Muscle layer of colon (tissue), 2 donors: ENCODE measurements around the gene PCGF2.

Source experiments
- H3K27ac ChIP-seq: one replicate; pipeline ENCODE4 v1.7.0; 2013; ENCODE audit warnings: low read depth, mild to moderate bottlenecking, low read length, moderate library complexity
- H3K27me3 ChIP-seq, 2 donors: one replicate each; pipeline ENCODE4 v1.7.0; 2013; ENCODE audit warnings: low read length in 2 of 2, mild to moderate bottlenecking in 2 of 2; ENCODE audit not compliant: insufficient read depth in 2 of 2, control insufficient read depth in 1 of 2
- H3K36me3 ChIP-seq: one replicate; pipeline ENCODE4 v1.7.0; 2013; ENCODE audit warnings: mild to moderate bottlenecking, low read length; ENCODE audit not compliant: insufficient read depth
- H3K4me1 ChIP-seq: one replicate; pipeline ENCODE4 v1.7.0; 2013; ENCODE audit warnings: mild to moderate bottlenecking, low read length; ENCODE audit not compliant: insufficient read depth
- H3K4me3 ChIP-seq, 2 donors: one replicate each; pipeline ENCODE4 v1.7.0; 2013; ENCODE audit warnings: low read length in 2 of 2, low read depth in 1 of 2, mild to moderate bottlenecking in 1 of 2, moderate library complexity in 1 of 2
- H3K9ac ChIP-seq: one replicate; pipeline ENCODE4 v1.7.0; 2013; ENCODE audit warnings: low read length
- H3K9me3 ChIP-seq: one replicate; pipeline ENCODE4 v1.7.0; 2013; ENCODE audit warnings: mild to moderate bottlenecking, low read length
- donor health status: abdominal sarcoma.
- donor health status: Adenocarcinoma of cecum.

PCGF2 gene

GRCh38 chr17:38724337-38724988 is 23.7 kb downstream of the PCGF2 start:
- no peak overlapping the region for H3K27ac ChIP-seq
- H3K9ac ChIP-seq: no peak overlapping the region
- H3K4me3 ChIP-seq: no peak overlapping the region
- H3K27me3 ChIP-seq: no peaks in the 10 kb centered on the region
- peaks cover 15% of the 10 kb centered on the region for H3K36me3 ChIP-seq
- H3K4me1 ChIP-seq: peaks cover 24% of the 10 kb centered on the region
- H3K9me3 ChIP-seq: no peaks in the 10 kb centered on the region

GRCh38 chr17:38721802-38722201 is 26.3 kb downstream of the PCGF2 start:
- Histone ChIP-seq H3K4me3 (no peak overlapping the region), H3K9ac (no peak overlapping the region), H3K36me3 (peaks cover 41% of the 10 kb centered on the region), H3K27me3 (no peaks in the 10 kb centered on the region), H3K4me1 (peaks cover 12% of the 10 kb centered on the region), H3K27ac (no peak overlapping the region), H3K9me3 (no peaks in the 10 kb centered on the region)

DNA sequence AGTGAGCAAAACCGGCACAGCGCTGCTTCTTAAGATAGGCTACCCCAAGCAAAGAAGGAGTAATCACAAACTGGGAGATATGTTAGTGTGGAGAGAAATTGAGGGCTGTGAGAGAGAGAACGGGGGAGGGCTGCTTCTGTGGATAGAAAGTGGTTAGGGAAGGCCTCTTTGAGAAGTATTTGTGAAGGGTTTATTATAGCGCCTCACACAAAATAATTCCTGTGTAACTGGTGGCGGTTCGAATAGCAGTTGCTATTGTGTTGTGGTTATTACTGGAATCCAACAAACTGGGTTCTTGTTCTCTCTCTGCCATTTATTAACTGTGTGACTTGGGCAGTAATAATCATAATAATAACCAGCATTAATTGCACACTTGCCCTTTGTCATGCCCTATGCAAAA is 27.2 kb downstream of the PCGF2 start:
- peaks cover 12% of the 10 kb centered on the region for H3K4me1 ChIP-seq

DNA sequence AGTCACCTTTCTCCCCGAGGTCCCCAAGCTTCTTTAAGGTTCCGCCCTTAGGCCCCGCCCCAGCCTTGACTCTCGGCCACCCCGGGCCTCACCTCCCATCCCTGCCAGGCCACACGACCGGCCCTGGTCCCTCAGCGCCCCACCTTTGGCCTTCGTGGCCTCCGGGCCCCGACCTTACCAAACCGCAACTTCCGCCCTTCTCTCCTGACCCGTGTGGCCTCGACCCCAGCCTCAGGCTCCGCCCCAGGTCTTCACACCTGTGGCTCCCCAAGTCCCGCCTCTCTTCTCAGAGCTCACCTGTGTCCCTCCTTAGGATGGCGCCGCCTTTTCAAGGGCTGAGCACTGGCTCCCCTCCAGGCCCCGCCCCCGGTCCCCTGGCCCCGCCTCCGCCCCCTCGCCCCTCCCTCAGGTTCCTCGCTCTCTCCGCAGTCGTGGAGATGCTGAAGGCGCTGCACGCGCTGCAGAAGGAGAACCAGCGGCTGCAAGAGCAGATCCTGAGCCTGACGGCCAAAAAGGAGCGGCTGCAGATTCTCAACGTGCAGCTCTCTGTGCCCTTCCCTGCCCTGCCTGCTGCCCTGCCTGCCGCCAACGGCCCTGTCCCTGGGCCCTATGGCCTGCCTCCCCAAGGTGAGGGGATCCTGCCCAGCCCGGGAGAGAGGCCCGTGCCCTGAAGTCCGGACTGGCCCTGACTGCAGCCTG is 28.0 kb downstream of the PCGF2 start:
- Histone ChIP-seq H3K27me3 (no peaks in the 10 kb centered on the region), H3K9me3 (no peaks in the 10 kb centered on the region), H3K4me3 (no peak overlapping the region), H3K4me1 (peaks cover 11% of the 10 kb centered on the region), H3K36me3 (peaks cover 56% of the 10 kb centered on the region), H3K9ac (no peak overlapping the region), H3K27ac (no peak overlapping the region)

More for the DNA sequence above, 27.2 kb downstream of the PCGF2 start:
- no peak overlapping the region for H3K27ac ChIP-seq
- no peak overlapping the region for H3K4me3 ChIP-seq
- H3K27me3 ChIP-seq: no peaks in the 10 kb centered on the region
- H3K36me3 ChIP-seq: peaks cover 50% of the 10 kb centered on the region
- no peak overlapping the region for H3K9ac ChIP-seq
- no peaks in the 10 kb centered on the region for H3K9me3 ChIP-seq

DNA sequence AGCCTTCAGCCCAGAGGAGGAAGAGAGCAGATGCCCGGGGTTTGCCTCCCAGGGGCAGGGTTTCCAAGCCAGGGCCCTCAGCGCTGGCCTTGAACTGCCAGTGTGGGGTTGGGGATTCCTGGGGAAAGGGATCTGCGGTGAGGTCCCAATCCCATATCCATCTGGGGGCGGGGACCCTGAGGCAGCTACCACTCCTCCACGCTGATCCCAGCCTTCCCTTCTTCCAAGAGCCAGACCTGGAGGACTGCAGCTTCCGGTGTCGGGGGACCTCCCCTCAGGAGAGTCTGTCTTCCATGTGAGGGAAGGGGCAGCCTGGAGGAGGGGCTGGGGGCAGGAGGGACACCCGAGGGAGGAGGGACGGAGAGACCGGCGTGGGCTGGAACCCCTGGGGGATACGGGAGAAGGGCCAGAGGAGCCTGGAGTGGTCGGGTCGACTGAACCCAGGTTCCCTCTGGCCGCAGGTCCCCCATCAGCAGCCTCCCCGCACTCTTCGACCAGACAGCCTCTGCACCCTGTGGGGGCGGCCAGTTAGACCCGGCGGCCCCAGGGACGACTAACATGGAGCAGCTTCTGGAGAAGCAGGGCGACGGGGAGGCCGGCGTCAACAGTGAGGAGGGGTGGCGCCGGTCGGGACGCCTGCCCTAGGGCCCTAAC is 28.7 kb downstream of the PCGF2 start:
- peaks cover 4% of the 10 kb centered on the region for H3K4me1 ChIP-seq
- H3K9ac ChIP-seq: no peak overlapping the region
- no peaks in the 10 kb centered on the region for H3K27me3 ChIP-seq
- peaks cover 57% of the 10 kb centered on the region for H3K36me3 ChIP-seq
- H3K27ac ChIP-seq: no peak overlapping the region
- H3K9me3 ChIP-seq: no peaks in the 10 kb centered on the region
- no peak overlapping the region for H3K4me3 ChIP-seq

DNA sequence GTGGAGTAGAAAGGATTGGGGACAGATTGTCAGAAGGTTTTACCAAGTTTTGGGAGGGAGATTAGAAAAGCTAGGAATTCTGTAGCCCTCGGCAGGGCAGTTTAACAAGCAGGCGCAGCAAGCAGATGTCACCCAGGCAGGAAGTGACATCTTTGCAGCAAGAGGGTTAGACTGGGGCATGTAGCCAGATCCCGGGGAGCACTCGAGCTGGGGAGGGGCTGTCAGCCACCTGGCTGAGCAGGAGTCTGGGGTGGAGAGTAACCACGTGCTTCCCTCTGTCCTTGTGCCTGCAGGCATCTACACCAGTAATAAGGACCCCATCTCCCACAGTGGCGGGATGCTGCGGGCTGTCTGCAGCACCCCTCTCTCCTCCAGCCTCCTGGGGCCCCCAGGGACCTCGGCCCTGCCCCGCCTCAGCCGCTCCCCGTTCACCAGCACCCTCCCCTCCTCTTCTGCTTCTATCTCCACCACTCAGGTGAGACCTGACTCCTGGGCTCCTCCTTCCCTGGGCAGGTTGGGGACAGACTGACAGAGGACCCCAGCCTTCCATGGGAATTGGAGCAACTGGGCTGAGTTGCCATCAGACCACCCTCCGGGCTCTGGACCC is 30.9 kb downstream of the PCGF2 start:
- Histone ChIP-seq H3K27me3 (no peaks in the 10 kb centered on the region), H3K9ac (no peak overlapping the region), H3K36me3 (peaks cover 79% of the 10 kb centered on the region), H3K9me3 (no peaks in the 10 kb centered on the region), H3K4me3 (no peak overlapping the region), H3K4me1 (no peaks in the 10 kb centered on the region), H3K27ac (no peak overlapping the region)

DNA sequence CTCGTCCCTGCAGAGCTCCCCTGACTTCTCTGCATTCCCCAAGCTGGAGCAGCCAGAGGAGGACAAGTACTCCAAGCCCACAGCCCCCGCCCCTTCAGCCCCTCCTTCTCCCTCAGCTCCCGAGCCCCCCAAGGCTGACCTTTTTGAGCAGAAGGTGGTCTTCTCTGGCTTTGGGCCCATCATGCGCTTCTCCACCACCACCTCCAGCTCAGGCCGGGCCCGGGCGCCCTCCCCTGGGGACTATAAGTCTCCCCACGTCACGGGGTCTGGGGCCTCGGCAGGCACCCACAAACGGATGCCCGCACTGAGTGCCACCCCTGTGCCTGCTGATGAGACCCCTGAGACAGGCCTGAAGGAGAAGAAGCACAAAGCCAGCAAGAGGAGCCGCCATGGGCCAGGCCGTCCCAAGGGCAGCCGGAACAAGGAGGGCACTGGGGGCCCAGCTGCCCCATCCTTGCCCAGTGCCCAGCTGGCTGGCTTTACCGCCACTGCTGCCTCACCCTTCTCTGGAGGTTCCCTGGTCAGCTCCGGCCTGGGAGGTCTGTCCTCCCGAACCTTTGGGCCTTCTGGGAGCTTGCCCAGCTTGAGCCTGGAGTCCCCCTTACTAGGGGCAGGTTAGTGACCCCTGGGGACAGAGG is 31.6 kb downstream of the PCGF2 start:
- H3K9ac ChIP-seq: no peak overlapping the region
- no peak overlapping the region for H3K27ac ChIP-seq
- H3K4me3 ChIP-seq: no peak overlapping the region
- H3K27me3 ChIP-seq: no peaks in the 10 kb centered on the region
- peaks cover 84% of the 10 kb centered on the region for H3K36me3 ChIP-seq
- no peaks in the 10 kb centered on the region for H3K4me1 ChIP-seq
- H3K9me3 ChIP-seq: no peaks in the 10 kb centered on the region

DNA sequence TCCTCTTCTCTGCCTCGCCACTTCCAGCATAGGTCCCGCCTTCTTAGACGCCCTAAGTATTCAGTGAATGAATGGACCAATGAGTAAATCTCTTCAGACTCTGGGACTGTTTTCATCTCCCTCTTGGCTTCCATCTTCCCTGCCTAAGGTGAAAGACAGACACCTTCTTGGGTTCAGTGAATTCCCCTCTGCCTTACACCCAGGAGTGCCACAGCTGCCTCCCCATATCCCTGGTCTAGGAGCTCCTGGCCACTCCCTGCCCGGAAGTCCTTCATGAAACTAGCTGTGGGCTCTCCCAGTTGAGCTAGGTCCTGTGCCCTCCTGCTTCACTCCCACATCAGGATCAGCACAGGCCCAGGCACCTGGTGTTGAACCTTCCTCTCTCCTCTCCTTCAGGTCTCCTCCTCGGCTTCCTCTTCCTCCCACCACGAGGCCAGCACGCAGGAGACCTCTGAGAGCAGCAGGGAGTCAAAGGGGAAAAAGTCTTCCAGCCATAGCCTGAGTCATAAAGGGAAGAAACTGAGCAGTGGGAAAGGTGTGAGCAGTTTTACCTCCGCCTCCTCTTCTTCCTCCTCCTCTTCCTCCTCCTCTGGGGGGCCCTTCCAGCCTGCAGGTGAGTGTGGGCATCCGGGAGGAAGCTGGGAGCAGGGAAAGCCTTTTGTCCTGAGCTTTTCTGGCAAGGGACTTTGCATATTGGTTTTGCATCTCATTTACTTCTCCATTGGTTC is 32.8 kb downstream of the PCGF2 start:
- no peak overlapping the region for H3K9ac ChIP-seq
- H3K4me3 ChIP-seq: no peak overlapping the region
- peaks cover 84% of the 10 kb centered on the region for H3K36me3 ChIP-seq

GRCh38 chr17:38713456-38714075 is 34.6 kb downstream of the PCGF2 start:
- Histone ChIP-seq H3K4me3 (no peak overlapping the region), H3K36me3 (peaks cover 89% of the 10 kb centered on the region), H3K4me1 (no peaks in the 10 kb centered on the region), H3K27me3 (no peaks in the 10 kb centered on the region), H3K27ac (no peak overlapping the region), H3K9me3 (no peaks in the 10 kb centered on the region), H3K9ac (no peak overlapping the region)

More for the DNA sequence above, 32.8 kb downstream of the PCGF2 start:
- Histone ChIP-seq H3K9me3 (no peaks in the 10 kb centered on the region), H3K4me1 (no peaks in the 10 kb centered on the region), H3K27ac (no peak overlapping the region), H3K27me3 (no peaks in the 10 kb centered on the region)

- H3K36me3 ChIP-seq: peaks cover 84% of the 10 kb centered on the region
- H3K9ac ChIP-seq: no peak overlapping the region
- H3K9me3 ChIP-seq: no peaks in the 10 kb centered on the region
- no peak overlapping the region for H3K4me3 ChIP-seq
- H3K4me1 ChIP-seq: no peaks in the 10 kb centered on the region
- no peak overlapping the region for H3K27ac ChIP-seq
- H3K27me3 ChIP-seq: no peaks in the 10 kb centered on the region
These were observed 35.5 kb downstream of the PCGF2 start for GRCh38 chr17:38712593-38712992.
